22Rv1 (cell line): ENCODE results near the gene PTPN20.

ENCODE experiments used
- H3K27ac ChIP-seq: fragments of 450-650 bp; 2 replicates; pipeline ENCODE4 v1.5.1; 2017
- CTCF ChIP-seq: fragments of 450-650 bp; IDR thresholded peaks from 2 replicates; pipeline ENCODE4 v1.5.1; 2017; ENCODE audit warnings: mild to moderate bottlenecking
- ZFX ChIP-seq: fragments of 450-650 bp; IDR thresholded peaks from 2 replicates; pipeline ENCODE4 v1.6.1; 2017; ENCODE audit warnings: antibody characterized with exemption, borderline replicate concordance

PTPN20 gene

GRCh38 chr10:46999217-46999616 is 88.0 kb downstream of the PTPN20 start:
- no peak overlapping the region for H3K27ac ChIP-seq
- TF ChIP-seq ZFX (no peak), CTCF (no peak)

- H3K27ac ChIP-seq: no peak overlapping the region
- no peak for TF ChIP-seq ZFX
- TF ChIP-seq CTCF: no peak
These were observed 97.5 kb downstream of the PTPN20 start for GRCh38 chr10:47008769-47009168.

- TF ChIP-seq ZFX (no peak), CTCF (no peak)
- H3K27ac ChIP-seq: no peak overlapping the region
These were observed 98.1 kb downstream of the PTPN20 start for GRCh38 chr10:47009215-47009838.

- no peak overlapping the region for H3K27ac ChIP-seq
- TF ChIP-seq ZFX (no peak), CTCF (no peak)
These were observed 98.8 kb downstream of the PTPN20 start for GRCh38 chr10:47010036-47010435.

- no peak overlapping the region for H3K27ac ChIP-seq
- TF ChIP-seq ZFX (no peak), CTCF (no peak)
These were observed 101.0 kb downstream of the PTPN20 start for GRCh38 chr10:47012214-47012613.

- TF ChIP-seq ZFX (no peak), CTCF (no peak)
- no peak overlapping the region for H3K27ac ChIP-seq
These were observed 102.4 kb downstream of the PTPN20 start for GRCh38 chr10:47013507-47014154.

GRCh38 chr10:47015404-47015803 is 104.2 kb downstream of the PTPN20 start:
- TF ChIP-seq ZFX (no peak), CTCF (no peak)
- no peak overlapping the region for H3K27ac ChIP-seq
